ENCODE results near the gene EMC10. TPM values are rescaled to one million over a fixed set of nuclear protein-coding genes. Genes with fewer than 3 reads are reported as not detected.
"Not testable (repeated sequence)": the region's sequence is repeated elsewhere in the genome, so short reads cannot be mapped to it uniquely, and the experiment has no call there.

The EMC10 gene
- total and polyA plus RNA-seq, 8 donors: 30.8 to 284 (median 57.6) TPM

DNA sequence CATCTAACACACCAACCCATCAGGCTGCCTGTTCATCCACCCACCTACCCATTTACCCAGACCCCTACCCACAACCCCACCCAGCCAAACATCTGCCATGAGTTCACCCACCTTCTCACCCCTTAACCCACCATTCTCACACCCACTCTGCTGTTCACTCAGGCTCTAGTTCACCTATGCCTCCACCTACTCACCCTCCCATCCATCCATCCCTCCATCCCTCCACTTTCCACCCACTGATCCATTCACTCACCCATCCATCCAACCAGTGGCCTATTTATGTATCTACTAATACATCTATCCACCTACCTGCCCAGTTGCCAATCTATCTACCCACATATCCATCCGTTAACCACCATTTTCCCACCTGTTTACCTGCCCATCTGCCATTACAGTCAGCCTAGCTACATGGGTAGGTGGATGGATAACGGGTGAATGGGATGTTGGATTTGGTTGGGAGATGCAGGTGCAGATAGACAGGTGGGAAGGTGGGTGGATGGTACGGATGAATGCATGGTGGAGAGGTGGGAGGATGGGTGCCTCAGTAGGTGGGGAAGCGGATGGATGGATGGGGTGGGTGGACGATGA lies 38.4 kb upstream of the EMC10 start:
- Histone ChIP-seq H3K4me3 (no peak overlapping the region), H3K36me3 (no peaks in the 10 kb centered on the region), H3K9me3 (no peaks in the 10 kb centered on the region), H3K27ac (no peak overlapping the region), H3K27me3 (peaks cover 0 to 28% (median 5%) of the 10 kb centered on the region in 3 donors), H3K4me1 (no peaks in the 10 kb centered on the region)
- intact Hi-C loops (cut with DNase I; ENCODE audit: low total_unique reads): no loop called here
- 88 to 91% (median 89%) methylated on average over 5 of the region's 5 CpGs for WGBS, 5 donors
- TF ChIP-seq, protein P1, sequence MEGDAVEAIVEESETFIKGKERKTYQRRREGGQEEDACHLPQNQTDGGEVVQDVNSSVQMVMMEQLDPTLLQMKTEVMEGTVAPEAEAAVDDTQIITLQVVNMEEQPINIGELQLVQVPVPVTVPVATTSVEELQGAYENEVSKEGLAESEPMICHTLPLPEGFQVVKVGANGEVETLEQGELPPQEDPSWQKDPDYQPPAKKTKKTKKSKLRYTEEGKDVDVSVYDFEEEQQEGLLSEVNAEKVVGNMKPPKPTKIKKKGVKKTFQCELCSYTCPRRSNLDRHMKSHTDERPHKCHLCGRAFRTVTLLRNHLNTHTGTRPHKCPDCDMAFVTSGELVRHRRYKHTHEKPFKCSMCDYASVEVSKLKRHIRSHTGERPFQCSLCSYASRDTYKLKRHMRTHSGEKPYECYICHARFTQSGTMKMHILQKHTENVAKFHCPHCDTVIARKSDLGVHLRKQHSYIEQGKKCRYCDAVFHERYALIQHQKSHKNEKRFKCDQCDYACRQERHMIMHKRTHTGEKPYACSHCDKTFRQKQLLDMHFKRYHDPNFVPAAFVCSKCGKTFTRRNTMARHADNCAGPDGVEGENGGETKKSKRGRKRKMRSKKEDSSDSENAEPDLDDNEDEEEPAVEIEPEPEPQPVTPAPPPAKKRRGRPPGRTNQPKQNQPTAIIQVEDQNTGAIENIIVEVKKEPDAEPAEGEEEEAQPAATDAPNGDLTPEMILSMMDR (IDR thresholded peaks at IDR 0.05): no peak
- TF ChIP-seq POLR2AphosphoS5 (IDR thresholded peaks at IDR 0.05) (no peak), POLR2A (IDR thresholded peaks at IDR 0.05) (no peak), EP300 (IDR thresholded peaks at IDR 0.05) (no peak)
- no peak for DNase-seq

DNA sequence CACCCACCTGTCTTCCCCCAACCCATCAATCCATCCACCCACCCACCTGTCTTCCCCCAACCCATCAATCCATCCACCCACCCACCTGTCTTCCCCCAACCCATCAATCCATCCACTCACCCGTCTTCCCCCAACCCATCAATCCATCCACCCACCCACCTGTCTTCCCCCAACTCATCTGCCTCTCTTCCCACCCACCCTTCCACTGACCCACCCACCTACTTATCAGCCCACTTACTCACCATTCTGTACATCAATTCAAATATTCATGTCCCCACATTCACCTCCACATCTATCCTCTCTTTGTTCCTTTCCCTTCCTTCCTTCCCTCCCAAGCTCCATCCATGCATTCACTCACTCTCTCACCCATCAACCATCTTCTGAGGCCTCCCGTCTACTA lies 37.2 kb upstream of the EMC10 start:
- H3K27ac ChIP-seq; DNase-seq; H3K4me3 ChIP-seq; H3K36me3 ChIP-seq; H3K9me3 ChIP-seq; intact Hi-C loops (cut with DNase I; ENCODE audit: low total_unique reads); H3K4me1 ChIP-seq: not testable (repeated sequence)
- WGBS, 5 donors: 63 to 77% (median 69%) methylated on average over 2 of the region's 2 CpGs
- H3K27me3 ChIP-seq: peaks cover 0 to 16% (median 4%) of the 10 kb centered on the region in 3 donors

DNA sequence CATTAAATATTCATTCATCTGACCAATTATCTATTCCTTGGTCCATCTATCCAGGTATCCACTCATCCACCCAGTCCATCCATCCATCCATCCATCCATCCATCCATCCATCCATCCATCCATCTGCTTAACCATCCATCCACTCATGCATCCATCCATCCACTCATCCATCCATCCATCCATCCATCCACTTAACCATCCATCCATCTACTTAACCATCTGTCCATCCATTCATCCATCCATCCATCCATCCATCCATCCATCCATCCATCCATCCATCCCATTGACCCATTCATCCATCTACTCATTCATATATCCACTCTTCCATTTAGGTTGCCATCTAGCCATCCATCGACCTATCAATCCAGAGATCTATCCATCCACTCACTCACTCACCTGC lies 32.2 kb upstream of the EMC10 start:
- DNase-seq: no peak
- intact Hi-C loops (cut with DNase I; ENCODE audit: low total_unique reads): no loop called here
- Histone ChIP-seq H3K36me3 (no peaks in the 10 kb centered on the region), H3K4me1 (no peaks in the 10 kb centered on the region), H3K27me3 (peaks cover 0 to 3% (median 0%) of the 10 kb centered on the region in 3 donors), H3K9me3 (no peaks in the 10 kb centered on the region), H3K27ac (no peak overlapping the region), H3K4me3 (no peak overlapping the region)
- WGBS, 5 donors: 56 to 63% (median 59%) methylated on average over 1 of the region's 1 CpG
- TF ChIP-seq POLR2AphosphoS5 (IDR thresholded peaks at IDR 0.05): no peak
- no peak for TF ChIP-seq POLR2A (IDR thresholded peaks at IDR 0.05)
- TF ChIP-seq EP300 (IDR thresholded peaks at IDR 0.05): no peak
- TF ChIP-seq, protein P1 (IDR thresholded peaks at IDR 0.05): no peak

DNA sequence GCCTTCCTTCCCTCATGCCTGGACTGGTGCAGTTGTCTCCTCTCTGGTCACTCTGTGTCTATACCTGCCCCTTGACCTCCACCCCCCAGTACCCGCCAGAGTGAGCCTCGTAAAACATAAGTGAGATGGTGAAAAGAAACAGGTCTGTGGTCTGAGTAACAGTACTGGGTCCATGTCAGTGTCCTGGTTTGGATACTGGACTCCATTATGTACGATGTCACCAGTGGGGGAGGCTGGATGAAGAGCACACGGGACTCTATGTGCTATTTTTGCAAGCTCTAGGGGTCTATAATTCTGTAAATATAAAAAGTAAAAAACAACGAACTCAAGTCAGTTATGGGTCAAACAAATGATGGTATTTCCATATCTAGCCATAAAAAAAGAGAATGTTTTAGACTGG lies 29.3 kb upstream of the EMC10 start:
- Histone ChIP-seq H3K4me3 (no peak overlapping the region), H3K27me3 (peaks cover 0 to 30% (median 8%) of the 10 kb centered on the region in 3 donors), H3K9me3 (no peaks in the 10 kb centered on the region), H3K27ac (no peak overlapping the region), H3K36me3 (no peaks in the 10 kb centered on the region), H3K4me1 (no peaks in the 10 kb centered on the region)
- 77 to 91% (median 83%) methylated on average over 5 of the region's 5 CpGs for WGBS, 5 donors
- TF ChIP-seq EP300 (IDR thresholded peaks at IDR 0.05) (no peak), POLR2A (IDR thresholded peaks at IDR 0.05) (no peak), POLR2AphosphoS5 (IDR thresholded peaks at IDR 0.05) (no peak)
- TF ChIP-seq, protein P1 (IDR thresholded peaks at IDR 0.05): no peak
- intact Hi-C loops (cut with DNase I; ENCODE audit: low total_unique reads): no loop called here
- DNase-seq: no peak

DNA sequence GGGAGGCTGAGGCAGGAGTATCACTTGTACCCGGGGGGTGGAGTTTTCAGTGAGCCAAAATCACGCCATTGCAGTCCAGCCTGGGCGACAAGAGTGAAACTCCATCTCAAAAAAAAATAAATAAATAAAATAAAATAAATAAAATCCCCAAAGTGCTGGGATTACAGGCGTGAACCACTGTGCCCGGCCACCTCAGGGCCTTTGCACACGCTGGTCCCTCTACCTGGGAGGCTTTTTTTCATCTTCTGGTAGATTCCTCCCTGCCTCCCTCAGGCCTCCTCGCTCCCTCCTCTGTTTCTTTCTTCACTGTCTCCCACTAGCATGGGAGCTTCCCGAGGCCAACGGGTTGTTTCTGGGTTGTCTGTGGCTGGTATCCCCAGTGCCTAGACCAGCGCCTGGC lies 28.6 kb upstream of the EMC10 start:
- whole genome bisulfite sequencing, 5 donors: 88 to 95% (median 90%) methylated on average over 10 of the region's 10 CpGs
- H3K9me3 ChIP-seq: no peaks in the 10 kb centered on the region
- no peak overlapping the region for H3K27ac ChIP-seq
- intact Hi-C loops (cut with DNase I; ENCODE audit: low total_unique reads): no loop called here
- no peak overlapping the region for H3K4me3 ChIP-seq
- peaks cover 0 to 30% (median 8%) of the 10 kb centered on the region in 3 donors for H3K27me3 ChIP-seq
- no peak for DNase-seq
- TF ChIP-seq POLR2AphosphoS5 (IDR thresholded peaks at IDR 0.05) (no peak), POLR2A (IDR thresholded peaks at IDR 0.05) (no peak), EP300 (IDR thresholded peaks at IDR 0.05) (no peak)
- TF ChIP-seq, protein P1 (IDR thresholded peaks at IDR 0.05): no peak
- no peaks in the 10 kb centered on the region for H3K4me1 ChIP-seq
- H3K36me3 ChIP-seq: no peaks in the 10 kb centered on the region

Measured in stomach (tissue), 9 donors.